NCI-H526 (cell line): Measurements from ENCODE around the gene FAM111B.
A peak's percentile ranks its signal among the peaks of the same experiment; 100 is the strongest.
"Not testable (repeated sequence)": the region's sequence is repeated elsewhere in the genome, so short reads cannot be mapped to it uniquely, and the experiment has no call there.

Source experiments
- DNase-seq, 2 experiments: peaks; one replicate each; lab custom pipeline; 2025; lab: John Stamatoyannopoulos, UW

Gene FAM111B, protein sequence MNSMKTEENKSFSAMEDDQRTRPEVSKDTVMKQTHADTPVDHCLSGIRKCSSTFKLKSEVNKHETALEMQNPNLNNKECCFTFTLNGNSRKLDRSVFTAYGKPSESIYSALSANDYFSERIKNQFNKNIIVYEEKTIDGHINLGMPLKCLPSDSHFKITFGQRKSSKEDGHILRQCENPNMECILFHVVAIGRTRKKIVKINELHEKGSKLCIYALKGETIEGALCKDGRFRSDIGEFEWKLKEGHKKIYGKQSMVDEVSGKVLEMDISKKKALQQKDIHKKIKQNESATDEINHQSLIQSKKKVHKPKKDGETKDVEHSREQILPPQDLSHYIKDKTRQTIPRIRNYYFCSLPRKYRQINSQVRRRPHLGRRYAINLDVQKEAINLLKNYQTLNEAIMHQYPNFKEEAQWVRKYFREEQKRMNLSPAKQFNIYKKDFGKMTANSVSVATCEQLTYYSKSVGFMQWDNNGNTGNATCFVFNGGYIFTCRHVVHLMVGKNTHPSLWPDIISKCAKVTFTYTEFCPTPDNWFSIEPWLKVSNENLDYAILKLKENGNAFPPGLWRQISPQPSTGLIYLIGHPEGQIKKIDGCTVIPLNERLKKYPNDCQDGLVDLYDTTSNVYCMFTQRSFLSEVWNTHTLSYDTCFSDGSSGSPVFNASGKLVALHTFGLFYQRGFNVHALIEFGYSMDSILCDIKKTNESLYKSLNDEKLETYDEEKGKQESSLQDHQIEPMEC

DNA sequence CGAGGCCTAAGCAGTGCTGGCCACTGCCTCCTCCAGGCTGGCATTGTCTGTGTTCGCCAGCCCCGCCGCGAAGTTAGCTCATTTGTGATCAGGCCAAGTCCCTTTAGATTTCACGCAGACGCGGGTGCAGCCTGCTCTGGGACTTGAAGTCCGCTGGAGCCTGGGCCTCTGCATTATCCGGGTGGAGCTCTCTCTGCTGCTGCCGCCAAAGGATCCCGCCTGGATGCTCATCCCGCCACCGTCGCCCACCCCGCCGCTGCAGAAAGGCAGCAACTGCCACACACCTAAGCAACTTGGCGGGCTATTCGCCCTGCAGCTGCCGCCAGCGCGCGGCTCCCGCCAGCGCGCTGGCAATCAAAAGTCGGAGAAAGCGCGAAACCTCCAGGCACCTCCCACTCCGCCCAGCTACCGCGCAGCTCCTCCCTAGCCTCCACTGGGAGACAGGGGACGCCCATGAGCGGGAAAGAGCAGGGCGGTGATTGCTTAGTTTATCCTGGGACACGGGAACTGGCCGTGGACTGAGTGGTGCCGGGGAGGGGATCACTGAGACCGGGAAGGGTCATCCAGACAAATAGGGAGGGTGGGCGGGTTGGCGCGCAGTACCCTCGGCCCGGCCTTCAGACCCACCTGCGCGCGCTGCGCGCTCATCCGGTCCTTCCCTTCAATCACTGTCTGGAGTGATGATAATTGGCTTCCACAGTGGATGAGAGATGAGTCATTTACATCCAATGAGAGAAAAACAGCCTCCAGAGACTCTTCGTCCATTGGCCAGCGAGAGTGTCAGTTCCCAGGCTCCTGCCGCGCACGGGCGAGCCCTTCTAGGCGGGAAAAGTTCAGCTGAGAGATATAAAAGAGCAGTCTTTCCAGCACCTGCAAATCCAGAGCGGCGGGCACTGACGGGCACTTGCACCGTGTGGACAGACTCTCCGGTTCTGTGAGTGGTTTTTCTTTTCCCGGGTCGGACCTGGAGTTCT, at the start of gene FAM111B:
TSS of gene FAM111B (plus strand) at position 875 of the 974 bp plus-strand sequence. CDS start 2,389 bp downstream, outside the sequence.
- peak; percentile 96 for DNase-seq

- peak; percentile 81 to 89 for DNase-seq
These were observed 48.7 kb upstream of the FAM111B start for GRCh38 chr11:59058120-59059033.

- DNase-seq: not testable (repeated sequence)
These were observed 46.9 kb upstream of the FAM111B start for GRCh38 chr11:59060096-59060495.

DNA sequence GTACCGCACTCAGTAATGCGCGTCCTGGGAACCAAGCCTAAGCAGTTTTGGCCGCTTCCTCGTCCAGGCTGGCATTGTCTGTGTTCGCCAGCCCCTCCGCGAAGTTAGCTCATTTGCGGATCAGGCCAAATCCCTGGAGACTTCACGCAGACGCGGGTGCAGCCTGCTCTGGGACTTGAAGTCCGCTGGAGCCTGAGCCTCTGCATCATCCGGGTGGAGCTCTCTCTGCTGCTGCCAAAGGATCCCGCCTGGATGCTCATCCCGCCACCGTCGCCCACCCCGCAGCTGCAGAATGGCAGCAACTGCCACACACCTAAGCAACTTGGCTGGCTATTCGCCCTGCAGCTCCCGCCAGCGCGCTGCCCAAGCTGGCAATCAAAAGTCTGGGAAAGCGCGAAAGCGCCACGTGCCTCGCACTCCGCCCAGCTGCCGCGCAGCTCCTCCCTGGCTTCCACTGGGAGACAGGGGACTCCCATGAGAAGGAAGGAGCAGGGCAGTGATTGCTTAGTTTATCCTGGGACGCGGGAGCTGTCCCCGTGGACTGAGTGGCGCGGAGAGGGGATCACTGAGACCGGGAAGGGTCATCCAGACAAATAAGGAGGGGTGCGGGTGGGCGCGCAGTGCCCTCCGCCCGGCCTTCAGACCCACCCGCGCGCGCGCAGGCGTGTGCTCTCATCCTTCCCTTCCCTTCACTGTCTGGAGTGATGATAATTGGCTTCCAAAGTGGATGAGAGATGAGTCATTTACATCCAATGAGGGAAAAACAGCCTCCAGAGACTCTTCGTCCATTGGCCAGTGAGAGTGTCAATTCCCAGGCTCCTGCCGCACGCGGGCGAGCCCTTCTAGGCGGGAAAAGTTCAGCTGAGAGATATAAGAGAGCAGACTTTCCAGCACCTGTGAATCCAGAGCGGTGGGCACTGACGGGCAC, 44.2 kb upstream of the FAM111B start:
- no peak for DNase-seq

GRCh38 chr11:59063996-59064727, 42.9 kb upstream of the FAM111B start:
- not testable (repeated sequence) for DNase-seq

DNA sequence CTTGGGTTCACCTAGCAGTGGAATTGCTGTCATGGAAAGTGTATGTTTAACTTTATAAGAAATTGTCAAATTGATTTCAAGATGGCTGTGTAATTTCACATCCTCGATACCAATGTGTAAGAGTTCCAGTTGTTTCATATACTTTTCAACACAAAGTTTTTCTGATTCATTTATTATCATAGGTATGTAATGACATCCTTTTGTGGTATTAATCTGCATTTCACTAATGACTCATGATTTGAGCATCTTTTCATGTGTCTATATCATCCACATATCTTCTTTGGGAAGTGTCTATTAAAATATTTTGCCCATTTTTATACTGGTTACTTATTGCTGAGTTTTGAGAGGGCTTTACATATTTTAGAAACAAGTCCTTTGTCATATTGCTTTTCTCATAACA, 38.0 kb upstream of the FAM111B start:
- DNase-seq: no peak

DNA sequence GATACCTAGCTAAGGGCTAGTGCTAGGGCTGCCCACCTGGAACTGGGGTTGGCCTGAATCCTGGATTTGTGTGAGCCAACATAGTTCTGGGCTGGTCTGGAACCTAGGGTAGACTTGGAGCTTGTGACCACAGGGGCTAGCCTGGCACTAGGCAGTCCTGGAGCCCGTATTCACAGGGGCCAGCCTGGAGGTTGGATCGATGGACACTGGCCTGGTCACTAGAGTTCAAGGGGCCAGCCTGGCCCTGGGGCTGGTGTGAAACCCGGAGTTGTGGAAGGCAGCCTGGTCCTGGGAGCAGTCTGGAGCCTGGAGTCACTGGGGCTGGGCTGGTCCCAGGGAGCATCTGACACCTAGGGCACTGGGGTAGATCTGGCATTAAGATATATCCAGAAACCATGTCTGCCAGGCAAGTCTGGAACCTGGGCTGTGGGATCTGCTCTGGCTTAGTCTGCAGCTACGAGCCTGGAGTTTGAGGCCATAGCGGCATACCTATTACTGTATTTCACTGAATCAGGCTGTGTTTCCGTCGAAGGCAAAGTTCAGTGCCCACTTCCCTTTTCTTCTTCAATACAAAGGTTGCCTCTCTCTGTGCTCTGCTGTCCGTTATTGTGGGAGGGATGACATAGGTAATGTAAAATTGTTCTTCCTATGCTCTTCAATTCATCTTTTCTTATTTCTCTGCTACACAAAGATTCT, 30.0 kb upstream of the FAM111B start:
- no peak for DNase-seq

DNA sequence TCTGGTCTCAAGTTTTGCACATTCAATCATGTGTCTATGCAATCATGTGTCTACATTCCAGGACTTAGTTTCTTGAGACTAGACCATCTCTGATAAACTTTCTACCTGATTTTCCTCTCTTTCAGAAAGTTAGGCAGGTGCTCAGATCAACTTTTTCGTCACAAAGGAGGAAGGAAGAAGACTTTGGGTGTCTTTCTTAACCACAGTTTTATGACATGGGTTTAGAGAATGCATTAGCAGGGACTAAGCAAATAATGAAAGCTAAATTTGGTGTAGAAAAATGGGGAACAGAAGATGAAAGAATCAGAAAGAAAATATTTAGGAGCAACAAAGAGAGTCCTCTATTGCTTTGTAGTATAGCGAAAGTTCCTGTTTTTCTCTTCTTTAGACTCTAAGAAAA, 28.6 kb upstream of the FAM111B start:
- DNase-seq: no peak

GRCh38 chr11:59079086-59079485, 28.0 kb upstream of the FAM111B start:
- no peak for DNase-seq

- not testable (repeated sequence) for DNase-seq
These were observed 26.6 kb upstream of the FAM111B start for GRCh38 chr11:59080421-59080820.

- not testable (repeated sequence) for DNase-seq
These were observed 25.5 kb upstream of the FAM111B start for GRCh38 chr11:59081430-59082020.

GRCh38 chr11:59086007-59086406, 21.0 kb upstream of the FAM111B start, which contains the start of gene GLYATL1B:
Gene GLYATL1B (plus strand): TSS chr11:59086307. CDS start chr11:59086307, 0 bp downstream.
- DNase-seq: not testable (repeated sequence)

DNA sequence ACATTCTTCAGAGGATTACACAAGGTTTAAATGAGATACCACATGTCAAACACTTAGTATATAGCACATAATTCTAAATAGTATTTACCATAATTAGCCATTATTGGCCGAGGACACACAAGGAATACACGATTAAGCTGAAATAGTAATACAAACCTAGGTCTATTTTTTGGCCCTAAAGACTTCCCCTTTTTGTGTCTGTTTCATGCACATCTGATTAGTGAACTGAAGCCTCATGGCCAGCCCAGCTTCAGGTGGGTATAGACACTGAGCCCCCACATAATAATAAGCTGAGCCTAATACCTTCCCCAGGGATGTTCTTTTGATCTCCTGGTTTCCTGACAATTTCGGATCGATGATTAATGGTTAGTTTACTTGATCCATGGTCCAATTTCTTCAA, 18.9 kb upstream of the FAM111B start:
- no peak for DNase-seq

DNA sequence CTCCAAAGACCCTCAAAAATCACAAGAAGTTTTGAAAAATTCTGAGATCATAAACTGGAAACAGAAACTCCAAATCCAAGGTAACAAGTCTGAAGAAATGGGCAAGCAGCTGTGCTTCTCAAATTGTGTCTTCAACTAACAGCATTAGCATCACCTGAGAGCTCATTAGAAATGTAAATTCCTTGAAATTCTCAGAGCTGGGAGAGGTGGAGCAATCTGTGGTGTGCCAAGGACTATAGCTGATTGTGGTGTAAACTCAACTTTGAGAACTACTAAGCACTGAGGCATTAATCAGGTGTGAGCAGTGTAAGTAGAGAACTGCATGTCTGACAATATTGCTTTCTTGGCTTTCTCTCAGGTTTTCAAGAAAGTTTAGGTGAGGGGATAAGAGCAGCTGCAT, 13.5 kb upstream of the FAM111B start:
- not testable (repeated sequence) for DNase-seq

DNA sequence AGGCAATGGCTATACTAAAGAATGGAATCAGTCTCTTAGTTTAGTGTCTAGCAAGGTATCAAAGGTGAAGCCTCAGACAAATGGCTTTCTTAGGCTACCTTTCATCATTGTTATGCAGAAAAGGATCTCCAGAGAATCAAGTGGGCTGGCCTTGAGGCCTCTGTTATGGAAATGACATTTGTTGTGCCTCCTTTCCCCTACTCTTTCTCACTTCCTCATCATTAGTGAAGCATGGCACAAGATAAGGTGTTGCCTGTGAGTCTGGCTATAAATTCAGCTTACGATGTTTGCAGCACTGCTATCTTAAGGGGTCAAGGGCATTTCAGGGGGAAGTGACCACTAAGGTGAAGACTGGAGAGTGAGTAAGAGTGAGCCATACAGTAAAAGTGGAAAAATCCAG, 11.8 kb upstream of the FAM111B start:
- DNase-seq: not testable (repeated sequence)

DNA sequence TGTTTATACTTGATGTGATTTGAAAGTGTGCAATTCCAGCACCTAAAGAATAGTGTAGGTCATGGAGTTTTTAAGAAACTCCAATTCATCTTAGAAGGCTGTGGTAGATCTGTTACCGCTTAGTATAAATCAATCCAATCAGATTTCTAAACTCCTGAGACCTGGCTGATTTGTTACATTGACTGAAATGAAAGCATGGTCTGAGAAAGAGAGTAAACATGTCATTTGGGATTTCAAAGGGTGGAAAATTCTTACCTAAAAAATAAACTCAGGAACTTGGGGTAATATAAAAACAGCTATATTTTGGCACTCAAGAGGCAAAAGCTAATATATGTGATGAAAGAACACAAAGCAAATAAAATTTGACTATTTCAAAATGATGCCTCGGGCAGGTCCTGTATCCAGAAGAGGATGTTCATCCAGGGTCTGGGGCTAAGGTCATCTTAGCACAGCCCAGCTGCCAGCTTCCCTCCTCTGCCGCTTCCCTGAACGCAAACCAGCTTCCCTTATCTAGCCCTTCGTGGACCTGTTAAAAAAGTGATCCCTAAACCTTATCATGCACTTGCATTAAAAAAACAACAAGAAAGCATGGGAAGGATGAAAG, 11.0 kb upstream of the FAM111B start:
- not testable (repeated sequence) for DNase-seq

GRCh38 chr11:59097113-59097708, 9.8 kb upstream of the FAM111B start:
- peak; percentile 59 to 77 for DNase-seq
